Ishikawa (cell line): ENCODE measurements around the gene FOXL2NB.

ENCODE experiments used
- CEBPB ChIP-seq: IDR thresholded peaks from 2 replicates; pipeline ENCODE4 v1.6.1; 2012
- CREB1 ChIP-seq: IDR thresholded peaks from 2 replicates; pipeline ENCODE4 v1.6.1; 2012; ENCODE audit warnings: low read depth
- EGR1 ChIP-seq: IDR thresholded peaks from 2 replicates; pipeline ENCODE4 v1.6.1; 2012
- EP300 ChIP-seq: IDR thresholded peaks from 2 replicates; pipeline ENCODE4 v1.6.1; 2012; ENCODE audit warnings: borderline replicate concordance
- FOXM1 ChIP-seq: IDR thresholded peaks from 2 replicates; pipeline ENCODE4 v1.6.1; 2012; ENCODE audit warnings: low read depth, borderline replicate concordance
- NFIC ChIP-seq: IDR thresholded peaks from 2 replicates; pipeline ENCODE4 v1.6.1; 2012
- RAD21 ChIP-seq: IDR thresholded peaks from 2 replicates; pipeline ENCODE4 v1.6.1; 2012; ENCODE audit warnings: low read depth
- TAF1 ChIP-seq: IDR thresholded peaks from 2 replicates; pipeline ENCODE4 v1.6.1; 2012; ENCODE audit warnings: low read depth, mild to moderate bottlenecking
- TCF12 ChIP-seq: IDR thresholded peaks from 2 replicates; pipeline ENCODE4 v1.6.1; 2012; ENCODE audit warnings: low read depth
- TEAD4 ChIP-seq: IDR thresholded peaks from 2 replicates; pipeline ENCODE4 v1.6.1; 2012
- YY1 ChIP-seq: IDR thresholded peaks from 2 replicates; pipeline ENCODE4 v1.6.1; 2012; ENCODE audit warnings: low read depth
- ZBTB7A ChIP-seq: IDR thresholded peaks from 2 replicates; pipeline ENCODE4 v1.6.1; 2012; ENCODE audit warnings: low read depth
- TF ChIP-seq, protein P1 (sequence below): IDR thresholded peaks from 2 replicates; pipeline ENCODE4 v1.6.1; 2012
- TF ChIP-seq, protein P2 (sequence below): IDR thresholded peaks from 2 replicates; pipeline ENCODE4 v1.6.1; 2012; ENCODE audit warnings: low read depth, mild to moderate bottlenecking
- TF ChIP-seq, protein P3 (sequence below): IDR thresholded peaks from 2 replicates; pipeline ENCODE4 v1.6.1; 2012

The FOXL2NB gene

DNA sequence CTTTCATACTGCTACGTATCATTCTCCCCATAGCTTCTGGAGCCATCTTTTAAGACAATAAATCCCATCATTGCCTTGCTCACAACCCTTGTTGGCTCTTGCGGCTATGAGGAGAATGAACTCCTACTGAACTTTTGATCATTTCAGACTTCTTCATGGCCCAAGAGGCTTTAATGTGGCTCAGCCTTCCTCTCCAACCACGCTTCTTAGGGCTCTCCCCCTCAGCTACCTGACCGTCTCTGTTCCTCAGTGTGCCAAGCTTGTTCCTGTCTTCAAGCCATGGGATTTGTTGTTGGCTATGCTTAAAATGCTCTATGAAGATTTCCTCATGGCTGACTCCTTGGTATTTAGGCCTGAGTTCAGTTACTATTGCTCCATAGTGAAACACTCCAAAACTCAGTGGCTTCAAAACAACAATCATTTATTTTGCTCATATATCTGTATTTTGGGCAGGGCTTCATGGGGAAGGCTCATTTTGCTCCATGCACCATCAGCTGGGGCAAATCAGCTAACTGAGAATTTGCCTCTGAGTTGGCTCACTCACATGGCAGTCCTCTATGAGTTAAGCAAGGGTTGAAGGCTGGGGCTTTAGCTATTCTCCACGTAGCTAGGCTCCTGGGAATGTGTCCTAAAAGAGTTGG is 47.5 kb upstream of the FOXL2NB start:
- 0 out of 2 replicates have a peak, but pooled peaks have one; percentile 30 for TF ChIP-seq CEBPB
- TF ChIP-seq ZBTB7A = no peak
- no peak for TF ChIP-seq RAD21
- TF ChIP-seq TEAD4 = 0 out of 2 replicates have a peak, but pooled peaks have one; percentile 18
- TF ChIP-seq, protein P1, sequence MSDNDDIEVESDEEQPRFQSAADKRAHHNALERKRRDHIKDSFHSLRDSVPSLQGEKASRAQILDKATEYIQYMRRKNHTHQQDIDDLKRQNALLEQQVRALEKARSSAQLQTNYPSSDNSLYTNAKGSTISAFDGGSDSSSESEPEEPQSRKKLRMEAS = no peak
- TF ChIP-seq NFIC = no peak

- TF ChIP-seq, protein P2, sequence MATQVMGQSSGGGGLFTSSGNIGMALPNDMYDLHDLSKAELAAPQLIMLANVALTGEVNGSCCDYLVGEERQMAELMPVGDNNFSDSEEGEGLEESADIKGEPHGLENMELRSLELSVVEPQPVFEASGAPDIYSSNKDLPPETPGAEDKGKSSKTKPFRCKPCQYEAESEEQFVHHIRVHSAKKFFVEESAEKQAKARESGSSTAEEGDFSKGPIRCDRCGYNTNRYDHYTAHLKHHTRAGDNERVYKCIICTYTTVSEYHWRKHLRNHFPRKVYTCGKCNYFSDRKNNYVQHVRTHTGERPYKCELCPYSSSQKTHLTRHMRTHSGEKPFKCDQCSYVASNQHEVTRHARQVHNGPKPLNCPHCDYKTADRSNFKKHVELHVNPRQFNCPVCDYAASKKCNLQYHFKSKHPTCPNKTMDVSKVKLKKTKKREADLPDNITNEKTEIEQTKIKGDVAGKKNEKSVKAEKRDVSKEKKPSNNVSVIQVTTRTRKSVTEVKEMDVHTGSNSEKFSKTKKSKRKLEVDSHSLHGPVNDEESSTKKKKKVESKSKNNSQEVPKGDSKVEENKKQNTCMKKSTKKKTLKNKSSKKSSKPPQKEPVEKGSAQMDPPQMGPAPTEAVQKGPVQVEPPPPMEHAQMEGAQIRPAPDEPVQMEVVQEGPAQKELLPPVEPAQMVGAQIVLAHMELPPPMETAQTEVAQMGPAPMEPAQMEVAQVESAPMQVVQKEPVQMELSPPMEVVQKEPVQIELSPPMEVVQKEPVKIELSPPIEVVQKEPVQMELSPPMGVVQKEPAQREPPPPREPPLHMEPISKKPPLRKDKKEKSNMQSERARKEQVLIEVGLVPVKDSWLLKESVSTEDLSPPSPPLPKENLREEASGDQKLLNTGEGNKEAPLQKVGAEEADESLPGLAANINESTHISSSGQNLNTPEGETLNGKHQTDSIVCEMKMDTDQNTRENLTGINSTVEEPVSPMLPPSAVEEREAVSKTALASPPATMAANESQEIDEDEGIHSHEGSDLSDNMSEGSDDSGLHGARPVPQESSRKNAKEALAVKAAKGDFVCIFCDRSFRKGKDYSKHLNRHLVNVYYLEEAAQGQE = no peak
- TF ChIP-seq EGR1 (no peak), FOXM1 (no peak), TAF1 (no peak)
- TF ChIP-seq, protein P1 = no peak
Observed at GRCh38 chr3:138901567-138901966, 45.5 kb upstream of the FOXL2NB start.

DNA sequence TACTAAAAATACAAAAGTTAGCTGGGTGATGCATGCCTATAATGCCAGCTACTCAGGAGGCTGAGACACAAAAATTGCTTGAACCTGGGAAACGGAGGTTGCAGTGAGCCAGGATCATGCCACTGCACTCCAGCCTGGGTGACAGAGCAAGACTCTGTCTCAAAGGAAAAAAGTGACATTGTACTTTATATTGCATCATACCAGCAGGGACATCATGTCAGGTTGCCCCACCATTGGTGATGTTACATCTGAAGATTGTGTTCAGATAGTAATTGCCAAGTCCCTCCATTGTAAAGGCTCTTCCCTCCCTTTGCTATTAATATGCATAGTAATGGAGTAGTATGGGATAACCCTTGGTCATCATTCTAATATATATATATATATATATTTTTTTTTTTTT is 44.8 kb upstream of the FOXL2NB start:
- TF ChIP-seq FOXM1 (no peak), TEAD4 (no peak), CEBPB (no peak), YY1 (no peak), CREB1 (no peak), RAD21 (no peak)
- TF ChIP-seq, protein P3, sequence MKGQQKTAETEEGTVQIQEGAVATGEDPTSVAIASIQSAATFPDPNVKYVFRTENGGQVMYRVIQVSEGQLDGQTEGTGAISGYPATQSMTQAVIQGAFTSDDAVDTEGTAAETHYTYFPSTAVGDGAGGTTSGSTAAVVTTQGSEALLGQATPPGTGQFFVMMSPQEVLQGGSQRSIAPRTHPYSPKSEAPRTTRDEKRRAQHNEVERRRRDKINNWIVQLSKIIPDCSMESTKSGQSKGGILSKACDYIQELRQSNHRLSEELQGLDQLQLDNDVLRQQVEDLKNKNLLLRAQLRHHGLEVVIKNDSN = no peak

DNA sequence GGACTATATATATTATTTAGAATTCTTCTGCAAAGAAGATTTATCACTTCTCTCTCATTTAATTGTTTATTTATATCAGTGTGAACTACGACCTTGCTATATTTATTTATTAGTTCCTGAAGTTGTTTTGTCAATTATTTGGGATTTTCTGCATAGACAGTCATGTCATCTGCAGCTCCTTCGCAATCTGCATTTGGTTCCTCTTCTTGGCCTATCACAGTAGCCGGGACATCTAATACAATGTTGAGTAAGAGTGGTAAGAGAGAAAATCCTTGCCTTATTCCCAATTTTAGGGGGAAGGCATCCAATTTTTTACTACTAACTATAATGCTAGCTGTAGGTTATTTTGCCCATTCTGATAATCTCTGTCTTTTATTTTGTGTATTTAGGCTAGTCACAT is 39.5 kb upstream of the FOXL2NB start:
- no peak for TF ChIP-seq TCF12
- no peak for TF ChIP-seq FOXM1
- TF ChIP-seq, protein P2 = no peak
- TF ChIP-seq ZBTB7A = no peak
- TF ChIP-seq EGR1 = no peak
- no peak for TF ChIP-seq NFIC
- TF ChIP-seq, protein P1 = no peak

- no peak for TF ChIP-seq ZBTB7A
- TF ChIP-seq, protein P2 = no peak
- no peak for TF ChIP-seq CREB1
- TF ChIP-seq, protein P3 = no peak
- TF ChIP-seq EP300 = no peak
- TF ChIP-seq NFIC = no peak
- TF ChIP-seq TEAD4 = no peak
- TF ChIP-seq TAF1 = no peak
- no peak for TF ChIP-seq YY1
- no peak for TF ChIP-seq TCF12
- no peak for TF ChIP-seq RAD21
- no peak for TF ChIP-seq CEBPB
- TF ChIP-seq FOXM1 = no peak
- TF ChIP-seq, protein P1 = no peak
- TF ChIP-seq EGR1 = no peak
Observed at GRCh38 chr3:138908846-138909245, 38.2 kb upstream of the FOXL2NB start.
